Parathyroid adenoma (tissue), 2 donors: ENCODE data around the gene RASSF8.

Source experiments
- H2AFZ ChIP-seq: fragments of 300-600 bp; sonication (generic); one replicate; pipeline ENCODE4 v1.7.0; 2017; ENCODE audit warnings: antibody characterized with exemption, mild to moderate bottlenecking
- H3K27ac ChIP-seq: fragments of 300-600 bp; sonication (generic); one replicate; pipeline ENCODE4 v1.7.0; 2017
- H3K27me3 ChIP-seq: fragments of 300-600 bp; sonication (generic); one replicate; pipeline ENCODE4 v1.7.0; 2017; ENCODE audit warnings: low read length; ENCODE audit not compliant: control insufficient read depth, insufficient read depth
- H3K36me3 ChIP-seq: fragments of 300-600 bp; sonication (generic); one replicate; pipeline ENCODE4 v1.7.0; 2017; ENCODE audit warnings: low read length; ENCODE audit not compliant: control insufficient read depth, insufficient read depth
- H3K4me1 ChIP-seq: fragments of 300-600 bp; sonication (generic); one replicate; pipeline ENCODE4 v1.7.0; 2017; ENCODE audit warnings: control low read depth
- H3K4me2 ChIP-seq: fragments of 300-600 bp; sonication (generic); one replicate; pipeline ENCODE4 v1.7.0; 2017; ENCODE audit warnings: low read length
- H3K4me3 ChIP-seq: fragments of 300-600 bp; sonication (generic); one replicate; pipeline ENCODE4 v1.7.0; 2017; ENCODE audit warnings: low read depth, low read length
- H3K79me2 ChIP-seq: fragments of 300-600 bp; sonication (generic); one replicate; pipeline ENCODE4 v1.7.0; 2017; ENCODE audit warnings: control low read depth
- H3K9ac ChIP-seq: fragments of 300-600 bp; sonication (generic); one replicate; pipeline ENCODE4 v1.7.0; 2017; ENCODE audit warnings: mild to moderate bottlenecking
- H3K9me3 ChIP-seq: fragments of 300-600 bp; sonication (generic); one replicate; pipeline ENCODE4 v1.7.0; 2017; ENCODE audit warnings: low read length; ENCODE audit not compliant: control insufficient read depth
- CTCF ChIP-seq: fragments of 300-600 bp; sonication (generic); IDR thresholded peaks from one replicate; pipeline ENCODE4 v1.7.0; 2017; ENCODE audit warnings: antibody characterized with exemption, mild to moderate bottlenecking
- donor health status: primary hyperparathyroidism.

The RASSF8 gene

GRCh38 chr12:26058308-26058707, 99.8 kb downstream of the RASSF8 start:
- Histone ChIP-seq H3K4me1 (no peaks in the 10 kb centered on the region), H3K4me2 (no peak overlapping the region), H3K27ac (no peak overlapping the region), H3K4me3 (no peak overlapping the region), H3K79me2 (no peaks in the 10 kb centered on the region), H2AFZ (no peak overlapping the region), H3K9me3 (no peaks in the 10 kb centered on the region), H3K9ac (no peak overlapping the region), H3K27me3 (no peaks in the 10 kb centered on the region), H3K36me3 (no peaks in the 10 kb centered on the region)
- TF ChIP-seq CTCF = no peak

- H3K9ac ChIP-seq = no peak overlapping the region
- no peak overlapping the region for H3K4me3 ChIP-seq
- no peak overlapping the region for H2AFZ ChIP-seq
- no peaks in the 10 kb centered on the region for H3K36me3 ChIP-seq
- H3K4me2 ChIP-seq = no peak overlapping the region
- no peak for TF ChIP-seq CTCF
- no peaks in the 10 kb centered on the region for H3K79me2 ChIP-seq
- no peaks in the 10 kb centered on the region for H3K27me3 ChIP-seq
- H3K4me1 ChIP-seq = no peaks in the 10 kb centered on the region
- no peak overlapping the region for H3K27ac ChIP-seq
- H3K9me3 ChIP-seq = no peaks in the 10 kb centered on the region
Observed at GRCh38 chr12:26058818-26059217, 100.3 kb downstream of the RASSF8 start.

GRCh38 chr12:26062006-26062405, 103.5 kb downstream of the RASSF8 start:
- Histone ChIP-seq H3K4me2 (no peak overlapping the region), H3K27ac (no peak overlapping the region), H3K27me3 (no peaks in the 10 kb centered on the region), H3K79me2 (no peaks in the 10 kb centered on the region), H3K4me1 (no peaks in the 10 kb centered on the region), H3K4me3 (no peak overlapping the region), H3K9ac (no peak overlapping the region), H3K9me3 (no peaks in the 10 kb centered on the region), H3K36me3 (no peaks in the 10 kb centered on the region), H2AFZ (no peak overlapping the region)
- TF ChIP-seq CTCF = no peak

- H3K79me2 ChIP-seq = no peaks in the 10 kb centered on the region
- no peak overlapping the region for H3K9ac ChIP-seq
- no peaks in the 10 kb centered on the region for H3K27me3 ChIP-seq
- H3K4me1 ChIP-seq = no peaks in the 10 kb centered on the region
- no peak for TF ChIP-seq CTCF
- H3K27ac ChIP-seq = no peak overlapping the region
- no peak overlapping the region for H3K4me2 ChIP-seq
- no peaks in the 10 kb centered on the region for H3K36me3 ChIP-seq
- no peaks in the 10 kb centered on the region for H3K9me3 ChIP-seq
- H3K4me3 ChIP-seq = no peak overlapping the region
- H2AFZ ChIP-seq = no peak overlapping the region
Observed at GRCh38 chr12:26062566-26062965, 104.1 kb downstream of the RASSF8 start.

GRCh38 chr12:26065451-26065850, 107.0 kb downstream of the RASSF8 start:
- no peak overlapping the region for H3K9ac ChIP-seq
- no peak for TF ChIP-seq CTCF
- H3K79me2 ChIP-seq = no peaks in the 10 kb centered on the region
- no peak overlapping the region for H3K4me3 ChIP-seq
- H3K27ac ChIP-seq = no peak overlapping the region
- H3K4me1 ChIP-seq = no peaks in the 10 kb centered on the region
- H3K27me3 ChIP-seq = no peaks in the 10 kb centered on the region
- no peak overlapping the region for H3K4me2 ChIP-seq
- no peak overlapping the region for H2AFZ ChIP-seq
- no peaks in the 10 kb centered on the region for H3K9me3 ChIP-seq
- H3K36me3 ChIP-seq = no peaks in the 10 kb centered on the region
